HS-27A (cell line): Measurements from ENCODE around the gene AGAP4.
"Not testable (repeated sequence)": the region's sequence is repeated elsewhere in the genome, so short reads cannot be mapped to it uniquely, and the experiment has no call there.

Experiments used
- DNase-seq: peaks from one replicate; pipeline ENCODE4 v3.0.0-alpha.2; 2012; ENCODE audit warnings: low read depth, missing footprints

The AGAP4 gene

DNA sequence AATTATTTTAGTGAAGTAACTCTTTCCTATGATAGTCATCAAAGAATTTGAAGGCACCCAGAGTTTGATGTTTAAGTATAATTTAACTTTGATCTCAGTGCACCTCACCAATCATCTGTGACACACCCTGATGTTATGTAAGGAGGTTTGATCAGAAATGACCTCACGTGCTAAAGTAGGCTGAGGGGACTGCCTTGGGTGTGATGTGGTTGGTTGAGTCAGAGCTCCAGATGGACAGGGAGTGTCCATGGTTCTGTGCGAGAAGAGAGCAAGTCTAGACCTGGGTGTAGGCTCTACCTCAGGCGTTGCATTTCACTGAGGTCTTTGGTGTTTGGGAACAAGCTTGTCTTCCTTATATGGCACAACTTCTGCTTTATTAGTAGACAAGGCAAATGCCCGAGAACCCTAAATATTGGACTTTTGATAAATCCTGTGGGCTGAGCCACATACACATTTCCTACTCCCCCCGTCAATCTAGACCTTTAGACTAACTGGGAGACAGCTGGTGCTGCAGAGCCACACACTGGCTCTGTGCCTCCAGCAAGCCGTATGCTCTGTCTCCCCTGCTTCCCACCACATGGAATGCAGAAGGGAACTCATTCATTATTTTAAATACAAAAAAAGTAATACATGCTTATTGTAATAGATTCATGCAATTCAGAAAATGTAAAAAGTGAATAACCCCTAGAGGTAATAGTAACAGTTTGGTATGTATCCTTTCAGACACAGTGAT, 56.4 kb downstream of the AGAP4 start:
- DNase-seq = not testable (repeated sequence)

- not testable (repeated sequence) for DNase-seq
These were observed 57.3 kb downstream of the AGAP4 start for GRCh38 chr10:45789991-45790390.

- DNase-seq = not testable (repeated sequence)
These were observed 60.0 kb downstream of the AGAP4 start for GRCh38 chr10:45787212-45787741.

- DNase-seq = not testable (repeated sequence)
These were observed 61.1 kb downstream of the AGAP4 start for GRCh38 chr10:45786217-45786616.
